ENCODE measurements around the gene CHMP1A.

Gene CHMP1A

GRCh38 chr16:89602952-89603590 lies 54.4 kb downstream of the CHMP1A start:
- no peak for DNase-seq (ENCODE audit: low spot score)

GRCh38 chr16:89602273-89602951 lies 55.1 kb downstream of the CHMP1A start:
- no peak for DNase-seq (ENCODE audit: low spot score)

DNA sequence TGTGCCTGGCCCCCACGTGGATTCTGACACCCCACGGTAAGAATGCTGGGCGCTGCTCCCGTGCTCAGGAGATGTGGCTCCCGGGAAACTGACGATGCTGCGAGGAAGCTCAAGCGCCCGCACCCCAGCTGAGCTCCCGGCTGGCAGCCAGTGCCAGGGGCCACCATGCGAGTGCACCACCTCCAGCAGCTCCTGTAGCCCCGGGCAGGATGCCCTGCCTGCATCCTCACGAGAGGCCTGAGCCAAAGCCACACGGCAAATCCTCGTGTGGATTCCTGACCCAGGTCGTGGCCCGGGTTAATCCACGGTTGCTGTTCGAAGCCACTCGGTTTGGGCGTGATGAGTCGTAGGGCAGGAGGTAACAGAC lies 55.6 kb downstream of the CHMP1A start:
- no peak for DNase-seq (ENCODE audit: low spot score)

- no peak for DNase-seq (ENCODE audit: low spot score)
Observed at GRCh38 chr16:89600956-89601355, 56.6 kb downstream of the CHMP1A start.

GRCh38 chr16:89600427-89600826 lies 57.1 kb downstream of the CHMP1A start:
- DNase-seq (ENCODE audit: low spot score): no peak

DNA sequence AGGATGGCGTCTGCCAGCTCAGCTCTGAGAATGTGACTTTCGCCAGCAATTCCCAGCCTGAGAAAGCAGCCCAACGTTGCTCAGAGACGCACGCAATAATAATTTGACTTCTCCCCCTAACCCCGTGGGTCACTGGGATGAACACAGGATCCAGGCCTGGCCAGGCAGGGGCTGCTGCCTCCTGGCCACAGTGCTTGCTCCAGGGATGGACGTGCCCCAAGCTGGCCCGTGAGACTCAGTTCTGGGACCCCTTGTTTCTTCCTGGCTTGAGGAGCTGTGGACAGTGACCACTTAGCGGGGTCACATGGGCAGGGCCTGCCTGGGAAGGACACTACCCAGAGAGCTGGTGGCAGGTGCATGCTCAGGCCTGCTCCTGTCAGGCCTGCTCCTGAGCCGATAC lies 57.6 kb downstream of the CHMP1A start:
- DNase-seq (ENCODE audit: low spot score): no peak

DNA sequence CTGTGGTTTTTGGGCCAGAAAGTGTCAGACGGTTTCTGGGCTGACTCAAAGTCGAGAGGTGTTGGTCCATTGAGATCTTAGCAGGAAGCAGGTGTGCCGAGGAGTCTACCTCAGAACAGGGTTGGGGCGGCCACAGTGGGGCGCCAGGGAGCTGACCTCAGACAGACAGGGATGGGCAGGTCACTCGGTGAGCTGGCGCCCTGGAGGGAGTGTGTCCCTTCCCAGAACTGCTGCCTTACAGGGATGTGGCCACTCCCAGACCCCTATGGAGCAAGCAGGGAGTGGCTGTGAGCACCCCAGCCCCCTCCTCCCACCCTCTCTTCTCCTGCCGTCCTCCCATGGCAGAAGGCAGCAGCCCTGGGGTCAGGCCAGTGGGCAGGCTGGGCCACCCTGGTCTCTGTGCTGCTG lies 58.1 kb downstream of the CHMP1A start:
- no peak for DNase-seq (ENCODE audit: low spot score)

GRCh38 chr16:89598199-89598598 lies 59.3 kb downstream of the CHMP1A start:
- DNase-seq (ENCODE audit: low spot score): no peak

DNA sequence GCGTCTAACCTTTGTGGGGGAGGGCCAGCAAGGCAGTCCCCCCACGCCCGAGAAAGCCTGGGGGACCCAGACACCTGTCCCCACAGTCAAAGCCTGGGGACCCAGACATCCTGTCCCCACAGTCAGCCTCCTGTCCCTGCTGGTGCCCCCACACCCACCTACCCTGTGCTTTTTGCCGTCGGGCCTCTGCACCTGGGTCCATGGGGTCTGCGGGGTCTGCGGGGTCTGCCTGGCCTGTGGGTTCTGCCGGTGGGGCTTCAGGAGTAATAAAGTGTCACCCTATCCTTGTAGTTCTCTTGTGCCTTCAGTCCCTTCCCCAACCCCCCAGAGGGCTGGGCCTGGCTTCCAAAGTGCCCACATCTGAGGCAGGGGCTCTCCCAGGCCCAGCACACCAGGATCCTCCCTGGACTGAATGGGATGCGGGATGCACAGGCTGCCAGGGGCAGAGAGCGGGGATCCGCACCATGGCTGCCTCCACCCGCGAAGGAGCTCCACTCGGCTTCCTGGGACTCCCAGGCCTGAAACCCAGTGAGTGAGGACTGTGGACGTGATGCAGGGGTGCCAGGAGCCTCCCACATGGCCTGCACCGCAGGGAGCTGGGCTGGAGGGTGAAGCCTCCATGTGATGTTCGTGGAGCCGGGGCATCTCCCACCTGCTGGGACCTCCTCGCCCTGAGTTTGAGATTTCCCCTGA lies 60.4 kb downstream of the CHMP1A start:
- DNase-seq (ENCODE audit: low spot score): no peak

DNA sequence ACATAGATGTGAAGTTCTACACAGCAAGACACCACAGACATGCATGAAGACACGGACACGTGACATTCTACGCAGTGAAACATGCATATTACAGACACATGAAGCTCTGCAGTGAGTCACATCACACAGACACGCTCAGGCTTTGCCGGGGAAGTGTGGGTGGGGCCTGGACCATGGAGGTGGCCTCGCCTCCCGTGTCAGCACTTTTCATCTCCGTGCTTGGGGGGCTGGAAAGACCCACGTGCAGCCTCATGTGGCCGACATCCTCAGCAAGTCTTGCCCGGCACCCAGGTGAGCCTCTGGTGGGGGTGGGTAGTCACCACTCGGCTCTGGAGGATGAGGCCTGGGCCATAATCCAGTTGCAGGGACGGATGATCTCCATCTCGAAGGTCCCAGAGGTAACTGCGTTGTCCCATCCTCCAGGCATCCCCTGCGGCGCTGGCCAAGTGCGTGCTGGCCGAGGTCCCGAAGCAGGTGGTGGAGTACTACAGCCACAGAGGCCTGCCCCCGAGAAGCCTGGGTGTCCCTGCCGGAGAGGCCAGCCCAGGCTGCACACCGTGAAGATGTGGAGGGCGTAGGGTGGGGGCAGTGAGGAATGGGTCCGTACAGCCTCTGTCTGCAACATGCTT lies 61.3 kb downstream of the CHMP1A start:
- DNase-seq (ENCODE audit: low spot score): no peak

DNA sequence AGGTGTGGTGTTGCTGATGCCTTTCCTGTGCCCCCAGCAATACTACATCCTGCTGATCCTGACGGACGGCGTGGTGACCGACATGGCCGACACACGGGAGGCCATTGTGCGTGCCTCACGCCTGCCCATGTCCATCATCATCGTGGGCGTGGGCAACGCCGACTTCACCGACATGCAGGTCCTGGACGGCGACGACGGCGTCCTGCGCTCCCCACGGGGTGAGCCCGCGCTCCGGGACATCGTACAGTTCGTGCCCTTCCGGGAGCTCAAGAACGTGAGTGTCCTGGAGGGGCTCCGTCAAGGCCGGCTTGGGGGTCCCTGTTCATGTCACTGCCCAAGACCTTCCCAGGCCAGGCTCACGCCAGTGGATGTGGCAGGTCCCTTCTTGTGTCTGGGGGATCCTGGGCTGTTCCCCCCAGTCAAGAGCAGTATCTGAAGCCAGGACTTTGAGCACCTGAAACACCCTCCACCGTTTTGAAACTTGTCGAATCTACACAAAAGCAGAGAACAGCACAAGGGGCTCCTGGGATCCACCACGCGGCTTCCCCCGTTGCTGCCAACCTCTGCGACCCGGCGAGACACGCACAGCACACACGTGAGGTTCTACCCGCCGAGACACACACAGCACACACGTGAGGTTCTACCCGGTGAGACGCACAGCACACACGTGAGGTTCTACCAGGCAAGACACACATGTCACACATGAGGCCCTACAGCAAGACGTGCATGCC lies 62.0 kb downstream of the CHMP1A start:
- DNase-seq (ENCODE audit: low spot score): no peak
